Motor neuron (in vitro differentiated cells): Measurements from ENCODE around the gene SKP1. TPM values are rescaled to one million over a fixed set of nuclear protein-coding genes. Genes with fewer than 3 reads are reported as not detected.
A peak's percentile ranks its signal among the peaks of the same experiment; 100 is the strongest.

ENCODE experiments used
- ATAC-seq, 8 experiments: fragments of 200-7000 bp; cut with Tn5 transposase; replicated peaks in 6 of 8; 2 replicates each; pipeline ENCODE4 v1.8.0; 2021; ENCODE audit warnings: mild to moderate bottlenecking in 8 of 8, moderate library complexity in 8 of 8
- H3K27ac ChIP-seq, 2 donors: fragments of 250-450 bp; sonication (Bioruptor Pico); 2 replicates each; pipeline ENCODE4 v1.9.0; 2021; ENCODE audit warnings: antibody characterized with exemption in 2 of 2, mild to moderate bottlenecking in 2 of 2, moderate library complexity in 1 of 2
- H3K4me1 ChIP-seq, 2 donors: fragments of 250-450 bp; sonication (Bioruptor Pico); replicated peaks in 1 of 2; 2 replicates each; pipeline ENCODE4 v1.6.1; 2021; ENCODE audit warnings: antibody characterized with exemption in 2 of 2, mild to moderate bottlenecking in 2 of 2, moderate library complexity in 1 of 2
- H3K4me3 ChIP-seq, 5 donors: fragments of 250-450 bp; sonication (Bioruptor Pico); 2 replicates each; pipeline ENCODE4 v1.9.0; 2021; ENCODE audit warnings: antibody characterized with exemption in 5 of 5, mild to moderate bottlenecking in 5 of 5, moderate library complexity in 4 of 5
- WGBS, 10 experiments: fragments of 450-650 bp; shearing (Covaris generic); methylation state at CpG; one replicate each; pipeline ENCODE4 v1.0.0; 2022; 5-methylcytosine and 5-hydroxymethylcytosine counted together
- in situ Hi-C, 9 experiments: fragments of 400-800 bp; cut with MboI; loops; one replicate each; pipeline ENCODE4 v1.15.0; 2021; ENCODE audit warnings: low sequenced_read_pairs in 9 of 9, low pct_unique_long_range_greater_than_20kb in 2 of 9; ENCODE audit not compliant: unreplicated experiment in 9 of 9
- total RNA-seq, 8 experiments: library from RNA; unstranded; fragments of 300-600 nt; gene quantifications; 2 replicates each; pipeline versions ENCODE4 v1.2.3 to v1.2.4, GENCODE V29; 2022

The SKP1 gene
- total RNA-seq, 8 experiments from 2014 or later: 368 to 550 (median 471) TPM

- Histone ChIP-seq H3K27ac (no peak overlapping the region), H3K4me1 (no peaks in the 10 kb centered on the region), H3K4me3 (no peak overlapping the region)
- peak; percentile 73 to 90 (median 86) for ATAC-seq
- 80 to 100% (median 90%) methylated on average over 1 to 2 of the region's 13 CpGs; no CpG with 5 or more reads in 7 of the 10 experiments for WGBS, 10 experiments
- in situ Hi-C loops: loop anchor here in 5 of 9 experiments (10.0 to 25.0 kb wide), 2 partner anchors 109 to 111 kb away; no protein-coding TSS in a partner anchor
Observed at GRCh38 chr5:134145779-134146581, 30.8 kb downstream of the SKP1 start.

- in situ Hi-C loops: loop anchor here in 5 of 9 experiments (10.0 to 25.0 kb wide), 2 partner anchors 108 to 110 kb away; no protein-coding TSS in a partner anchor
- 20 to 57% methylated on average over 1 of the region's 1 CpG; no CpG with 5 or more reads in 8 of the 10 experiments for whole genome bisulfite sequencing, 10 experiments
Observed at GRCh38 chr5:134145041-134145757, 31.6 kb downstream of the SKP1 start.

GRCh38 chr5:134143944-134144941, 32.5 kb downstream of the SKP1 start:
- Histone ChIP-seq H3K27ac (no peak overlapping the region), H3K4me1 (no peaks in the 10 kb centered on the region), H3K4me3 (no peak overlapping the region)
- in situ Hi-C loops: loop anchor here in 5 of 9 experiments (10.0 to 25.0 kb wide), 2 partner anchors 107 to 109 kb away; no protein-coding TSS in a partner anchor
- WGBS, 10 experiments: 100% methylated on average over 1 of the region's 10 CpGs; no CpG with 5 or more reads in 6 of the 10 experiments
- ATAC-seq: peak in 3 of 8 experiments; percentile 2 to 4 (median 3)

More at GRCh38 chr5:134145041-134145757, 31.6 kb downstream of the SKP1 start:
- peak in 2 of 8 experiments; percentile 36 to 57 for ATAC-seq
- Histone ChIP-seq H3K4me1 (no peaks in the 10 kb centered on the region), H3K4me3 (no peak overlapping the region), H3K27ac (no peak overlapping the region)

- no peak overlapping the region for H3K27ac ChIP-seq
- no peak for ATAC-seq
- H3K4me3 ChIP-seq: no peak overlapping the region
- 100% methylated on average over 1 to 2 of the region's 5 CpGs; no CpG with 5 or more reads in 5 of the 10 experiments for WGBS, 10 experiments
- H3K4me1 ChIP-seq: no peaks in the 10 kb centered on the region
- in situ Hi-C loops: loop anchor here in 5 of 9 experiments (10.0 to 25.0 kb wide), 2 partner anchors 106 to 109 kb away; no protein-coding TSS in a partner anchor
Observed at GRCh38 chr5:134143431-134143830, 33.3 kb downstream of the SKP1 start.

- 80 to 100% (median 99%) methylated on average over 1 to 7 of the region's 12 CpGs; no CpG with 5 or more reads in 4 of the 10 experiments for WGBS, 10 experiments
Observed at GRCh38 chr5:134142806-134143205, 33.9 kb downstream of the SKP1 start.

GRCh38 chr5:134142052-134142451, 34.7 kb downstream of the SKP1 start:
- in situ Hi-C loops: loop anchor here in 5 of 9 experiments (10.0 to 25.0 kb wide), 2 partner anchors 105 to 107 kb away; no protein-coding TSS in a partner anchor
- WGBS, 10 experiments: 0 to 80% (median 26%) methylated on average over 1 to 2 of the region's 5 CpGs; no CpG with 5 or more reads in 6 of the 10 experiments
- Histone ChIP-seq H3K4me3 (no peak overlapping the region), H3K27ac (no peak overlapping the region), H3K4me1 (no peaks in the 10 kb centered on the region)
- ATAC-seq: no peak

More at GRCh38 chr5:134142806-134143205, 33.9 kb downstream of the SKP1 start:
- no peak for ATAC-seq
- H3K27ac ChIP-seq: no peak overlapping the region
- H3K4me1 ChIP-seq: no peaks in the 10 kb centered on the region
- in situ Hi-C loops: loop anchor here in 5 of 9 experiments (10.0 to 25.0 kb wide), 2 partner anchors 106 to 108 kb away; no protein-coding TSS in a partner anchor
- no peak overlapping the region for H3K4me3 ChIP-seq

GRCh38 chr5:134141331-134142050, 35.3 kb downstream of the SKP1 start:
- in situ Hi-C loops: loop anchor here in 5 of 9 experiments (10.0 to 25.0 kb wide), 2 partner anchors 104 to 107 kb away; no protein-coding TSS in a partner anchor
- ATAC-seq: peak in 3 of 8 experiments; percentile 5 to 44 (median 27)
- Histone ChIP-seq H3K27ac (no peak overlapping the region), H3K4me1 (no peaks in the 10 kb centered on the region), H3K4me3 (no peak overlapping the region)
- 60 to 100% (median 78%) methylated on average over 1 to 7 of the region's 9 CpGs; no CpG with 5 or more reads in 1 of the 10 experiments for WGBS, 10 experiments

- in situ Hi-C loops: loop anchor here in 5 of 9 experiments (10.0 to 25.0 kb wide), 2 partner anchors 103 to 106 kb away; no protein-coding TSS in a partner anchor
- ATAC-seq: peak; percentile 53 to 85 (median 65)
- no peak overlapping the region for H3K4me3 ChIP-seq
- no peaks in the 10 kb centered on the region for H3K4me1 ChIP-seq
- H3K27ac ChIP-seq: no peak overlapping the region
- WGBS, 10 experiments: 0% methylated on average over 1 of the region's 8 CpGs; no CpG with 5 or more reads in 8 of the 10 experiments
Observed at GRCh38 chr5:134140530-134141201, 36.1 kb downstream of the SKP1 start.

- no peak overlapping the region for H3K27ac ChIP-seq
- no peak for ATAC-seq
- no peaks in the 10 kb centered on the region for H3K4me1 ChIP-seq
- H3K4me3 ChIP-seq: no peak overlapping the region
- in situ Hi-C loops: loop anchor here in 5 of 9 experiments (5.0 to 25.0 kb wide), 3 partner anchors 88 to 105 kb away; no protein-coding TSS in a partner anchor
- WGBS, 10 experiments: 93 to 100% (median 98%) methylated on average over 1 to 8 of the region's 8 CpGs; no CpG with 5 or more reads in 4 of the 10 experiments
Observed at GRCh38 chr5:134139891-134140469, 36.8 kb downstream of the SKP1 start.

- no peak overlapping the region for H3K4me3 ChIP-seq
- H3K27ac ChIP-seq: no peak overlapping the region
- in situ Hi-C loops: loop anchor here in 5 of 9 experiments (5.0 to 25.0 kb wide), 2 partner anchors 87 to 102 kb away; no protein-coding TSS in a partner anchor
- 62 to 100% (median 88%) methylated on average over 1 to 3 of the region's 4 CpGs; no CpG with 5 or more reads in 6 of the 10 experiments for WGBS, 10 experiments
- H3K4me1 ChIP-seq: no peaks in the 10 kb centered on the region
- ATAC-seq: no peak
Observed at GRCh38 chr5:134139377-134139851, 37.3 kb downstream of the SKP1 start.
